22Rv1 (cell line): ENCODE data around the gene NARS2.

Source experiments
- ZFX ChIP-seq: fragments of 450-650 bp; IDR thresholded peaks from 2 replicates; pipeline ENCODE4 v1.6.1; 2017; ENCODE audit warnings: antibody characterized with exemption, borderline replicate concordance
- TF ChIP-seq, protein P1 (sequence below): fragments of 450-650 bp; IDR thresholded peaks from 2 replicates; pipeline ENCODE4 v1.5.1; 2017; ENCODE audit warnings: mild to moderate bottlenecking

DNA sequence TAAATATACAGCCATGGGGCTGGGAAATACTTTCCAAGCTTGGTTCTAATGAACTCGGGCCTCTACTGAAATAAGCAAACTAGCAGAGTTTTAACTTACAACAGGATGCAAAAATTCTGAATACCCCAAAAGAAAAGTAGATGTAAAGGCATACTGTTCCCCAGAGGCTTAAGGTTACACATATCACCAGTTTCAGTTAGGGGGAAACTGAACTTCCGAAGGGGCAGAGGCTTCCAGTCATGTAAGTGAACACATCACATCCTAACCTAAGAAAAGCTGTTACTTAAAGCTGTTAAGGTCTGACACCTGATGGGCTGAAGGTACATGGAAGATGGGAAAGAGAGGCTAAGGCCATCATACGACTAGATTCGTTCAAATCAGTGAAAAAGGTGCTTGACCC lies 159.3 kb downstream of the NARS2 start:
- TF ChIP-seq, protein P1, sequence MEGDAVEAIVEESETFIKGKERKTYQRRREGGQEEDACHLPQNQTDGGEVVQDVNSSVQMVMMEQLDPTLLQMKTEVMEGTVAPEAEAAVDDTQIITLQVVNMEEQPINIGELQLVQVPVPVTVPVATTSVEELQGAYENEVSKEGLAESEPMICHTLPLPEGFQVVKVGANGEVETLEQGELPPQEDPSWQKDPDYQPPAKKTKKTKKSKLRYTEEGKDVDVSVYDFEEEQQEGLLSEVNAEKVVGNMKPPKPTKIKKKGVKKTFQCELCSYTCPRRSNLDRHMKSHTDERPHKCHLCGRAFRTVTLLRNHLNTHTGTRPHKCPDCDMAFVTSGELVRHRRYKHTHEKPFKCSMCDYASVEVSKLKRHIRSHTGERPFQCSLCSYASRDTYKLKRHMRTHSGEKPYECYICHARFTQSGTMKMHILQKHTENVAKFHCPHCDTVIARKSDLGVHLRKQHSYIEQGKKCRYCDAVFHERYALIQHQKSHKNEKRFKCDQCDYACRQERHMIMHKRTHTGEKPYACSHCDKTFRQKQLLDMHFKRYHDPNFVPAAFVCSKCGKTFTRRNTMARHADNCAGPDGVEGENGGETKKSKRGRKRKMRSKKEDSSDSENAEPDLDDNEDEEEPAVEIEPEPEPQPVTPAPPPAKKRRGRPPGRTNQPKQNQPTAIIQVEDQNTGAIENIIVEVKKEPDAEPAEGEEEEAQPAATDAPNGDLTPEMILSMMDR, result no peak
- TF ChIP-seq ZFX, result no peak
